Measurements from ENCODE around the gene OTUD3. TPM values are rescaled to one million over a fixed set of nuclear protein-coding genes. Genes with fewer than 3 reads are reported as not detected.

OTUD3 gene
- total RNA-seq, 6 experiments from 2014 or later, result 0.98 to 3.4 (median 1.3) TPM

- no peaks in the 10 kb centered on the region for H3K27me3 ChIP-seq
- TF ChIP-seq CTCF (IDR thresholded peaks at IDR 0.05) (no peak), POLR2A (IDR thresholded peaks at IDR 0.05) (no peak)
- intact Hi-C loops (cut with DNase I), result no loop called here
- 83% methylated on average over 3 of the region's 3 CpGs for WGBS (ENCODE audit: insufficient coverage, low coverage, low lambda C conversion rate, missing lambda C conversion rate)
- no peak for ATAC-seq
- no peak overlapping the region for H3K27ac ChIP-seq
- no peaks in the 10 kb centered on the region for H3K36me3 ChIP-seq
- DNase-seq, result no peak
- no peaks in the 10 kb centered on the region for H3K4me1 ChIP-seq
- H3K9me3 ChIP-seq, result no peaks in the 10 kb centered on the region
- H3K4me3 ChIP-seq, result no peak overlapping the region
Observed at GRCh38 chr1:19941206-19941568, 59.0 kb downstream of the OTUD3 start.

- TF ChIP-seq POLR2A (IDR thresholded peaks at IDR 0.05) (no peak), CTCF (IDR thresholded peaks at IDR 0.05) (no peak)
- H3K9me3 ChIP-seq, result no peaks in the 10 kb centered on the region
- H3K27ac ChIP-seq, result no peak overlapping the region
- no peak for ATAC-seq
- DNase-seq, result no peak
- intact Hi-C loops (cut with DNase I), result no loop called here
- H3K36me3 ChIP-seq, result no peaks in the 10 kb centered on the region
- H3K27me3 ChIP-seq, result no peaks in the 10 kb centered on the region
- no peak overlapping the region for H3K4me3 ChIP-seq
- no peaks in the 10 kb centered on the region for H3K4me1 ChIP-seq
- 37% methylated on average over 3 of the region's 3 CpGs for WGBS (ENCODE audit: insufficient coverage, low coverage, low lambda C conversion rate, missing lambda C conversion rate)
Observed at GRCh38 chr1:19942088-19942487, 59.9 kb downstream of the OTUD3 start.

DNA sequence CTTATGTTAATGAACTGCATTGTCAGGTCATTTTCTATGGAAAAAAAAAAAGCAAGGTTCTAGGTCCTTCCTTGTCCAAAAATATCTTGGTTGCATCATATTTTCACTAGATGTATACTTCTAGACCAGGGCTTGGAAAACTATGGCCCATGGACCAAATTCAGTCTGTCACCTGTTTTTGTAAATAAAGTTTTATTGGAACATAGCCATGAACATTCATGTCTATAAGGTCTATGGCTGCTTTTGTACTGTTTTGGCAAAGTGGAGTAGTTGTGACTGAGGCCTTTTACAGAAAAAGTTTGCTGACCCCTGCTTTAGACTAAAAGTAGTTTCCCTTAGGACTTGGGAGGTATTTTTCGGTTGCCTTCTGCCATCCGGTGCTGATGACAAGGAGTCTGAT is 60.5 kb downstream of the OTUD3 start:
- Histone ChIP-seq H3K9me3 (no peaks in the 10 kb centered on the region), H3K27ac (no peak overlapping the region), H3K27me3 (no peaks in the 10 kb centered on the region), H3K4me1 (no peaks in the 10 kb centered on the region), H3K36me3 (no peaks in the 10 kb centered on the region), H3K4me3 (no peak overlapping the region)
- 86% methylated on average over 2 of the region's 2 CpGs for WGBS (ENCODE audit: insufficient coverage, low coverage, low lambda C conversion rate, missing lambda C conversion rate)
- no peak for ATAC-seq
- no peak for DNase-seq
- TF ChIP-seq POLR2A (IDR thresholded peaks at IDR 0.05) (no peak), CTCF (IDR thresholded peaks at IDR 0.05) (no peak)
- intact Hi-C loops (cut with DNase I), result no loop called here

GRCh38 chr1:19945914-19946313 is 63.7 kb downstream of the OTUD3 start:
- intact Hi-C loops (cut with DNase I), result no loop called here
- 16% methylated on average over 2 of the region's 2 CpGs for WGBS (ENCODE audit: insufficient coverage, low coverage, low lambda C conversion rate, missing lambda C conversion rate)
- Histone ChIP-seq H3K27ac (no peak overlapping the region), H3K36me3 (no peaks in the 10 kb centered on the region), H3K4me1 (no peaks in the 10 kb centered on the region), H3K27me3 (no peaks in the 10 kb centered on the region), H3K9me3 (no peaks in the 10 kb centered on the region), H3K4me3 (no peak overlapping the region)
- DNase-seq (no peak), ATAC-seq (no peak)
- TF ChIP-seq POLR2A (IDR thresholded peaks at IDR 0.05) (no peak), CTCF (IDR thresholded peaks at IDR 0.05) (no peak)

DNA sequence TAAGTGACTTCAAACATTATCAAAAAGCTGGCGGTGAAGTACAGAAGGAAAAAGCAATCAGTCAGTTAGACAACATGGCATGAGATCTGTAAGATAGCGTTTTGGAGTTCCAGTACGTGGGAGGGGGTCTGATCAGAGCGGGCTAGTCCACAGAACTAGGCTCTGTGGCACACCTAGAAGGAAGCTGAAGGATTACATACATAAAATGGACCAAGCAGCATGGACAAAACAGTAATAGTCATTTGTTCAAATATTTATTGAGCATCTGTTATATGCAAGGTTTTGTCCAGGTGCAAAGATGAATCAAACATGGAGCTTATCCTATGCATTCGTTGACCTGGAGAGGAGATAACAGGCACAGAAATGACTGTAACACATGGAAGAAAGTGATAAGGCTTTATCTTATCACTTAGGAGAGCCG is 64.1 kb downstream of the OTUD3 start:
- no peaks in the 10 kb centered on the region for H3K9me3 ChIP-seq
- 23% methylated on average over 6 of the region's 6 CpGs for WGBS (ENCODE audit: insufficient coverage, low coverage, low lambda C conversion rate, missing lambda C conversion rate)
- no peak overlapping the region for H3K4me3 ChIP-seq
- no peak overlapping the region for H3K27ac ChIP-seq
- H3K27me3 ChIP-seq, result no peaks in the 10 kb centered on the region
- no peak for DNase-seq
- no peak for ATAC-seq
- intact Hi-C loops (cut with DNase I), result no loop called here
- no peaks in the 10 kb centered on the region for H3K4me1 ChIP-seq
- no peaks in the 10 kb centered on the region for H3K36me3 ChIP-seq
- TF ChIP-seq POLR2A (IDR thresholded peaks at IDR 0.05) (no peak), CTCF (IDR thresholded peaks at IDR 0.05) (no peak)
